Endodermal cell (in vitro differentiated cells): ENCODE measurements around the gene TNS3. TPM values are rescaled to one million over a fixed set of nuclear protein-coding genes. Genes with fewer than 3 reads are reported as not detected.

Source experiments
- DNase-seq: peaks from one replicate; pipeline ENCODE4 v3.0.0-alpha.2; 2017
- H3K27ac ChIP-seq: 2 replicates; pipeline ENCODE4 v1.5.1; 2013; ENCODE audit warnings: mild to moderate bottlenecking, low read depth, low read length, moderate library complexity
- H3K27me3 ChIP-seq: 2 replicates; pipeline ENCODE4 v1.6.1; 2013; ENCODE audit warnings: mild to moderate bottlenecking, low read length, moderate library complexity; ENCODE audit not compliant: insufficient read depth, control insufficient read depth, poor library complexity, severe bottlenecking
- H3K36me3 ChIP-seq: 2 replicates; pipeline ENCODE4 v1.7.0; 2013; ENCODE audit warnings: mild to moderate bottlenecking, low read length, moderate library complexity; ENCODE audit not compliant: control insufficient read depth, insufficient read depth
- H3K4me1 ChIP-seq: one replicate; pipeline ENCODE4 v1.7.0; 2013; ENCODE audit warnings: low read length; ENCODE audit not compliant: control insufficient read depth, insufficient read depth
- H3K4me3 ChIP-seq: 2 replicates; pipeline ENCODE4 v1.5.1; 2013; ENCODE audit warnings: mild to moderate bottlenecking, low read length, moderate library complexity
- H3K9ac ChIP-seq: 2 replicates; pipeline ENCODE4 v1.6.1; 2013; ENCODE audit warnings: mild to moderate bottlenecking, low read length, moderate library complexity; ENCODE audit not compliant: poor library complexity, severe bottlenecking; ENCODE audit errors: extremely low read depth
- H3K9me3 ChIP-seq: 2 replicates; pipeline ENCODE4 v1.6.1; 2013; ENCODE audit warnings: mild to moderate bottlenecking, low read length, moderate library complexity; ENCODE audit not compliant: control insufficient read depth
- H3K27ac Mint-ChIP-seq: 2 replicates; pipeline ENCODE4 v1.8.0; 2020; ENCODE audit warnings: mixed read lengths
- H3K27me3 Mint-ChIP-seq: 2 replicates; pipeline ENCODE4 v1.8.0; 2021; ENCODE audit warnings: mild to moderate bottlenecking, mixed read lengths; ENCODE audit not compliant: insufficient read depth
- H3K36me3 Mint-ChIP-seq: 2 replicates; pipeline ENCODE4 v1.8.0; 2020; ENCODE audit warnings: low read depth, mixed read lengths
- H3K4me1 Mint-ChIP-seq: 2 replicates; pipeline ENCODE4 v1.8.0; 2020; ENCODE audit warnings: mixed read lengths
- H3K4me3 Mint-ChIP-seq: 2 replicates; pipeline ENCODE4 v1.8.0; 2020; ENCODE audit warnings: mild to moderate bottlenecking, moderate library complexity, mixed read lengths
- H3K9me3 Mint-ChIP-seq: 2 replicates; pipeline ENCODE4 v1.8.0; 2020; ENCODE audit warnings: mild to moderate bottlenecking, mixed read lengths
- CTCF ChIP-seq: fragments of 200-600 bp; sonication (generic); conservative IDR thresholded peaks from 2 replicates; pipeline ENCODE4 v1.5.0; 2021; ENCODE audit warnings: antibody characterized with exemption, mild to moderate bottlenecking
- WGBS, 2 experiments: methylation state at CpG; one replicate each; pipeline versions ENCODE4 v1.1.5 to v1.1.7; 2013; ENCODE audit warnings: missing lambda C conversion rate in 2 of 2, mixed read lengths in 1 of 2; ENCODE audit not compliant: insufficient coverage in 1 of 2, insufficient read length in 1 of 2; 5-methylcytosine and 5-hydroxymethylcytosine counted together
- total RNA-seq, 2 donors: library from RNA; stranded (reverse); fragmentation: NEBNext Ultra II Directional in 1 of 2; extraction: Animal tissue kit (Norgen Biotek cat#: 25700) in 1 of 2; gene quantifications; 2 replicates in 1 of 2; 3 replicates in 1 of 2; pipeline ENCODE4 v1.2.1, GENCODE V29; 2021

Gene TNS3
- total RNA-seq, 2 donors from 2014 or later = 33.8 to 38.5 TPM

GRCh38 chr7:47523401-47523800 is 58.5 kb downstream of the TNS3 start:
- TF ChIP-seq CTCF = no peak
- Histone ChIP-seq H3K4me1 (peaks cover 4% of the 10 kb centered on the region), H3K27ac (no peak overlapping the region), H3K9ac (no peak overlapping the region), H3K36me3 (peaks cover 34% of the 10 kb centered on the region), H3K27me3 (no peaks in the 10 kb centered on the region), H3K4me3 (no peak overlapping the region), H3K9me3 (no peaks in the 10 kb centered on the region)
- H3K27me3 Mint-ChIP-seq = no peaks in the 10 kb centered on the region
- H3K4me1 Mint-ChIP-seq = peaks cover 22% of the 10 kb centered on the region
- H3K36me3 Mint-ChIP-seq = peaks cover 49% of the 10 kb centered on the region
- no peak overlapping the region for H3K4me3 Mint-ChIP-seq
- no peak overlapping the region for H3K27ac Mint-ChIP-seq
- H3K9me3 Mint-ChIP-seq = peaks cover 3% of the 10 kb centered on the region
- WGBS, 2 experiments = 92 to 98% methylated on average over 5 of the region's 5 CpGs
- no peak for DNase-seq

- 94% methylated on average over 8 to 14 of the region's 14 CpGs for WGBS, 2 experiments
- H3K36me3 Mint-ChIP-seq = peaks cover 40% of the 10 kb centered on the region
- no peak overlapping the region for H3K27ac ChIP-seq
Measured at GRCh38 chr7:47521816-47522561, 59.9 kb downstream of the TNS3 start.

GRCh38 chr7:47521011-47521795 is 60.7 kb downstream of the TNS3 start:
- Mint-ChIP-seq H3K4me1 (peaks cover 37% of the 10 kb centered on the region), H3K27me3 (no peaks in the 10 kb centered on the region), H3K27ac (no peak overlapping the region), H3K36me3 (peaks cover 35% of the 10 kb centered on the region), H3K4me3 (no peak overlapping the region), H3K9me3 (peaks cover 3% of the 10 kb centered on the region)
- Histone ChIP-seq H3K4me3 (no peak overlapping the region), H3K36me3 (peaks cover 19% of the 10 kb centered on the region), H3K9ac (no peak overlapping the region), H3K9me3 (no peaks in the 10 kb centered on the region), H3K27ac (no peak overlapping the region), H3K27me3 (no peaks in the 10 kb centered on the region), H3K4me1 (peaks cover 4% of the 10 kb centered on the region)
- no peak for TF ChIP-seq CTCF
- WGBS, 2 experiments = 81 to 89% methylated on average over 8 to 13 of the region's 13 CpGs
- no peak for DNase-seq

More at GRCh38 chr7:47521816-47522561, 59.9 kb downstream of the TNS3 start:
- H3K4me3 Mint-ChIP-seq = no peak overlapping the region
- no peak for TF ChIP-seq CTCF
- Histone ChIP-seq H3K9me3 (no peaks in the 10 kb centered on the region), H3K36me3 (peaks cover 22% of the 10 kb centered on the region), H3K4me1 (peaks cover 4% of the 10 kb centered on the region), H3K9ac (no peak overlapping the region), H3K27me3 (no peaks in the 10 kb centered on the region), H3K4me3 (no peak overlapping the region)
- no peak for DNase-seq
- H3K27ac Mint-ChIP-seq = no peak overlapping the region
- H3K9me3 Mint-ChIP-seq = peaks cover 3% of the 10 kb centered on the region
- no peaks in the 10 kb centered on the region for H3K27me3 Mint-ChIP-seq
- H3K4me1 Mint-ChIP-seq = peaks cover 36% of the 10 kb centered on the region
